RPMI7951 (cell line): ENCODE data around the gene HABP4. TPM values are rescaled to one million over a fixed set of nuclear protein-coding genes. Genes with fewer than 3 reads are reported as not detected.
"Not testable (repeated sequence)": the region's sequence is repeated elsewhere in the genome, so short reads cannot be mapped to it uniquely, and the experiment has no call there.

Experiments used
- DNase-seq: peaks from one replicate; pipeline ENCODE4 v3.0.0-alpha.2; 2012; ENCODE audit warnings: low read depth
- total RNA-seq: library from RNA; depleted of rRNA; stranded (reverse); fragments of >200 nt; shearing (Covaris generic); gene quantifications from 2 replicates; pipeline ENCODE4 v1.2.3, GENCODE V29; 2014

The HABP4 gene
- total RNA-seq, 1 experiment from 2014 or later, result 8.8 TPM

- no peak for DNase-seq
Observed at GRCh38 chr9:96496368-96497116, 46.6 kb downstream of the HABP4 start.

- no peak for DNase-seq
Observed at GRCh38 chr9:96497117-96497399, 47.1 kb downstream of the HABP4 start.

- no peak for DNase-seq
Observed at GRCh38 chr9:96498796-96499195, 48.8 kb downstream of the HABP4 start.

- no peak for DNase-seq
Observed at GRCh38 chr9:96499257-96499656, 49.3 kb downstream of the HABP4 start.

- DNase-seq, result peak; percentile 61
Observed at GRCh38 chr9:96500696-96501632, 51.0 kb downstream of the HABP4 start.

GRCh38 chr9:96501633-96502538 lies 51.9 kb downstream of the HABP4 start:
- no peak for DNase-seq

- DNase-seq, result no peak
Observed at GRCh38 chr9:96502539-96503373, 52.8 kb downstream of the HABP4 start.

- not testable (repeated sequence) for DNase-seq
Observed at GRCh38 chr9:96503374-96503748, 53.4 kb downstream of the HABP4 start.

- DNase-seq, result no peak
Observed at GRCh38 chr9:96503918-96504317, 53.9 kb downstream of the HABP4 start.

- no peak for DNase-seq
Observed at GRCh38 chr9:96505316-96505991, 55.5 kb downstream of the HABP4 start.

GRCh38 chr9:96508227-96508940 lies 58.4 kb downstream of the HABP4 start:
- DNase-seq, result no peak

- no peak for DNase-seq
Observed at GRCh38 chr9:96509026-96509425, 59.1 kb downstream of the HABP4 start.

- no peak for DNase-seq
Observed at GRCh38 chr9:96509848-96510247, 59.9 kb downstream of the HABP4 start.

- peak; percentile 59 for DNase-seq
Observed at GRCh38 chr9:96510258-96510657, 60.3 kb downstream of the HABP4 start.

- DNase-seq, result no peak
Observed at GRCh38 chr9:96512240-96512639, 62.3 kb downstream of the HABP4 start.

- no peak for DNase-seq
Observed at GRCh38 chr9:96513622-96514021, 63.7 kb downstream of the HABP4 start.

- DNase-seq, result no peak
Observed at GRCh38 chr9:96514108-96514799, 64.3 kb downstream of the HABP4 start.

- no peak for DNase-seq
Observed at GRCh38 chr9:96514800-96515158, 64.8 kb downstream of the HABP4 start.
